GM15510 (cell line): ENCODE results near the gene LASP1.

ENCODE experiments used
- POLR2A ChIP-seq: IDR thresholded peaks from 3 replicates; pipeline ENCODE4 v1.6.1; 2011; ENCODE audit warnings: borderline replicate concordance; ENCODE audit not compliant: insufficient read length; ENCODE audit errors: extremely low read depth

LASP1 gene

GRCh38 chr17:38960402-38960801 is 90.5 kb downstream of the LASP1 start:
- no peak for TF ChIP-seq POLR2A

DNA sequence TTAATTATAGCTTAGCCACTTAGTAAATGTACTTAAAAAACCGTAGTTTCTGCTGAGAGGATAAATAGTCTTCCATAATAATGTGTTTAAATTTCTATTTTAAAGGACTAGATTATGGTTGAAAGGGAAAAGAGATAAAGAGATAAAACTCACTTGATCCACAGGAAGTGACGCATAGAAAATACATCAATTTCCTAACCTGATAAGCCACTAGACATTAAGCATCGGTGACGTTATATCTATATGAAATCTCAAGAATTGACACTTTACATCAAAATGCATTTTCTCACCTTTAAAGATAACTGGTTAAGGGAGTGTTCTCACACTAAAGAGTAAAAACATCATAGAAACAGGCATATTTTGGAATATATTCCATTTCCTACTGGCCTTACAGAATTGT is 91.6 kb downstream of the LASP1 start:
- no peak for TF ChIP-seq POLR2A

- TF ChIP-seq POLR2A, result no peak
Measured at GRCh38 chr17:38967290-38967738, 97.5 kb downstream of the LASP1 start, which contains the start of gene FBXO47. FBXO47 (minus strand) TSS chr17:38967403; CDS start chr17:38963025, 4,378 bp downstream.

DNA sequence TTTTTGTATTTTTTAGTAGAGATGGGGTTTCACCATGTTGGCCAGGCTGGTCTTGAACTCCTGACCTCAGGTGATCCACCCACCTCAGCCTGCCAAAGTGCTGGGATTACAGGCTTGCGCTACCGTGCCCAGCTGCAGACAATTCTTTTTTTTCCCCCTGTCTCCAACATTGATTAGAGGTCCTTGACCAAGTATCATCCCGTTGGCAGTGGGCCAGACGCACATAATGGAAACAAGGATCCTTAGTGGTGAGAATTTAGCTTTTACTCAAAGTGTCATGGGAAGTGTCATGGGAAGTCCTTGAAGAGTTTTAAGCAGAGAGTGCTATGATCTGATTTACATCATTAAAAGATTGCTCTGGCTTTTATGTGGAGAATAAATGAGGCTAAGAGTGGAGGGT is 99.4 kb downstream of the LASP1 start:
- TF ChIP-seq POLR2A, result no peak

DNA sequence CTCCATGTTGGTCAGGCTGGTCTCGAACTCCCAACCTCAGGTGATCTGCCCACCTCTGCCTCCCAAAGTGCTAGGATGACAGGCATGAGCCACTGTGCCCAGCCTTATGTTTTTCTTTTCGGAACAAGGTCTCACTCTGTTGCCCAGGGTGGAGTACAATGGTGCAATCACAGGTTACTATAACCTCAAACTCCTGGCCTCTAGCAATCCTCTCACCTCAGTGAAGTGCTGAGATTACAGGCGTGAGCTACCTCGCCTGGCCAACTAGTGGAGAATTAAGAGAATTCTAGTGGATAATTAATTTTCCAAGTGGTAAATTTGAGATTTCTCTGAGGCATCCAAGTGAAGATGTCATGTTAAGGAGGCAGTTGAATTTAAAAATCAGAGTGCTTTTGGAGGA is 100.3 kb downstream of the LASP1 start:
- TF ChIP-seq POLR2A, result no peak

- TF ChIP-seq POLR2A, result no peak
Measured at GRCh38 chr17:38970804-38971203, 100.9 kb downstream of the LASP1 start.
